Kidney (tissue), 14 donors: ENCODE data around the gene SH3RF3. TPM values are rescaled to one million over a fixed set of nuclear protein-coding genes. Genes with fewer than 3 reads are reported as not detected.

ENCODE experiments used
- DNase-seq, 5 donors: peaks; one replicate each; pipeline ENCODE4 v3.0.0-alpha.2; 2013 to 2020
- FAIRE-seq: peaks from 2 replicates; lab custom pipeline; 2012; peaks lifted over from hg19 to GRCh38; lab: Jason Lieb, UNC
- H3K27ac ChIP-seq, 2 donors: one replicate each; pipeline ENCODE4 v1.7.0; 2013; ENCODE audit warnings: low read depth in 2 of 2, low read length in 2 of 2, inconsistent platforms in 1 of 2
- H3K27me3 ChIP-seq: one replicate; pipeline ENCODE4 v1.7.1; 2013; ENCODE audit warnings: low read length, inconsistent platforms; ENCODE audit not compliant: control insufficient read depth, insufficient read depth
- H3K36me3 ChIP-seq, 3 donors: one replicate each; pipeline versions ENCODE4 v1.7.0 to v1.7.1; 2013; ENCODE audit warnings: low read length in 3 of 3, control low read depth in 1 of 3, inconsistent platforms in 1 of 3; ENCODE audit not compliant: insufficient read depth in 3 of 3, control insufficient read depth in 2 of 3
- H3K4me1 ChIP-seq, 3 donors: one replicate each; pipeline versions ENCODE4 v1.7.0 to v1.7.1; 2013; ENCODE audit warnings: low read length in 3 of 3, inconsistent platforms in 1 of 3, low read depth in 1 of 3; ENCODE audit not compliant: control insufficient read depth in 2 of 3, insufficient read depth in 2 of 3
- H3K4me3 ChIP-seq, 3 donors: one replicate each; pipeline versions ENCODE4 v1.7.0 to v1.8.1; 2013; ENCODE audit warnings: low read length in 3 of 3, control low read depth in 1 of 3, inconsistent platforms in 1 of 3
- H3K9ac ChIP-seq, 3 donors: one replicate each; pipeline versions ENCODE4 v1.7.0 to v1.7.1; 2013; ENCODE audit warnings: low read length in 3 of 3, control low read depth in 1 of 3, inconsistent platforms in 1 of 3
- H3K9me3 ChIP-seq, 3 donors: one replicate each; pipeline versions ENCODE4 v1.7.0 to v1.7.1; 2013; ENCODE audit warnings: low read length in 3 of 3, control low read depth in 1 of 3, inconsistent platforms in 1 of 3; ENCODE audit not compliant: control insufficient read depth in 2 of 3, insufficient read depth in 1 of 3
- CTCF ChIP-seq: IDR thresholded peaks from 3 replicates; pipeline ENCODE4 v1.5.1; 2012; ENCODE audit warnings: mild to moderate bottlenecking, moderate library complexity, borderline replicate concordance; ENCODE audit not compliant: insufficient read depth; ENCODE audit errors: extremely low read depth
- intact Hi-C: fragments of 100-400 bp; cut with DNase I; formaldehyde crosslinking; loops from one replicate; pipeline ENCODE4 v1.11.1; 2022
- microRNA-seq: library from miRNA; unstranded; fragments of <30 nt; microRNA quantifications from one replicate; pipeline ENCODE4 v1.2.0, GENCODE V29; 2020
- polyA plus RNA-seq: library from polyadenylated mRNA; stranded (reverse); fragments of 350-450 nt; fragmentation: Illumina TruSeq; extraction: RNeasy Lipid Tissue Mini Kit (QIAGEN cat#74804); gene quantifications from one replicate; pipeline ENCODE4 v1.2.3, GENCODE V29; 2014; ENCODE audit warnings: low read depth, low replicate concordance; ENCODE audit not compliant: insufficient read depth
- total RNA-seq: library from RNA; stranded (reverse); fragmentation: NEBNext Ultra II Directional; extraction: Animal tissue kit (Norgen Biotek cat#: 25700); gene quantifications from one replicate; pipeline ENCODE4 v1.2.1, GENCODE V29; 2021
- donor health status: control.
- donor health status: control.
- donor health status: control.
- donor health status: control.
- donor health status: control.
- donor health status: DM: yes; HTN: yes; CAD: no.
- donor health status: Normal renal cell carcinoma (clear cell type).

SH3RF3 gene
- total and polyA plus RNA-seq, 2 donors from 2014 or later, result 1.7 to 10.7 TPM

- TF ChIP-seq CTCF, result no peak
- Histone ChIP-seq H3K27me3 (no peaks in the 10 kb centered on the region), H3K9ac (no peak overlapping the region), H3K4me1 (no peaks in the 10 kb centered on the region), H3K4me3 (no peak overlapping the region), H3K36me3 (peaks cover 0 to 5% (median 4%) of the 10 kb centered on the region in 3 donors), H3K9me3 (no peaks in the 10 kb centered on the region), H3K27ac (peak overlapping the region in 1 of 2 donors; percentile 48)
- intact Hi-C loops, result no loop called here
- FAIRE-seq (peak; percentile 68), DNase-seq (peak in 1 of 5 donors; percentile 13)
Measured at GRCh38 chr2:109549016-109549590, 420.1 kb downstream of the SH3RF3 start.

Small RNA genes lying within 50 kb of the gene (microRNA-seq; reads per million reads assigned to microRNA genes)
- gene MIR4265, result not detected
- not detected for gene MIR4266

Other genes with a start within 250 kb of the SH3RF3 start
- 3.1 TPM for gene EDAR, start 140.0 kb upstream of the SH3RF3 start, total RNA-seq
- 0.17 TPM for gene EDAR, start 140.0 kb upstream of the SH3RF3 start, polyA plus RNA-seq